ENCODE data around the gene NBEA. TPM values are rescaled to one million over a fixed set of nuclear protein-coding genes. Genes with fewer than 3 reads are reported as not detected.

NBEA gene
- total RNA-seq, 2 experiments from 2014 or later: 3.5 to 3.8 TPM

GRCh38 chr13:35210261-35210660 is 268.2 kb downstream of the NBEA start:
- POLR2A ChIA-PET: no interaction called here
- no peaks in the 10 kb centered on the region for H3K4me1 Mint-ChIP-seq (ENCODE audit: low read depth)
- no peaks in the 10 kb centered on the region for H3K9me3 Mint-ChIP-seq
- intact Hi-C loops (cut with DNase I, micrococcal nuclease): no loop called here
- Histone ChIP-seq H3K4me1 (ENCODE audit: insufficient read depth, low read length) (no peaks in the 10 kb centered on the region), H3K36me3 (ENCODE audit: insufficient read depth, low read length) (no peaks in the 10 kb centered on the region), H3K9me3 (ENCODE audit: control insufficient read depth in 1 of 2, insufficient read depth in 1 of 2, low read length in 2 of 2) (no peaks in the 10 kb centered on the region), H3K4me3 (ENCODE audit: low read length) (no peak overlapping the region), H3K27ac (ENCODE audit: low read depth in 1 of 2, low read length in 2 of 2) (no peak overlapping the region), H3K27me3 (ENCODE audit: control insufficient read depth in 1 of 2, insufficient read depth in 2 of 2, low read length in 2 of 2) (no peaks in the 10 kb centered on the region)
- no peaks in the 10 kb centered on the region for H3K27me3 Mint-ChIP-seq
- H3K36me3 Mint-ChIP-seq (ENCODE audit: low read depth): peaks cover 10% of the 10 kb centered on the region
- no peak overlapping the region for H3K27ac Mint-ChIP-seq
- no peak overlapping the region for H3K4me3 Mint-ChIP-seq
- DNase-seq: no peak
- ATAC-seq (ENCODE audit: poor library complexity): no peak
- CTCF ChIA-PET: no interaction called here
- TF ChIP-seq CTCF (IDR thresholded peaks at IDR 0.05): no peak

- H3K9me3 ChIP-seq (ENCODE audit: control insufficient read depth in 1 of 2, insufficient read depth in 1 of 2, low read length in 2 of 2): no peaks in the 10 kb centered on the region
- H3K4me3 ChIP-seq (ENCODE audit: low read length): no peak overlapping the region
- no peaks in the 10 kb centered on the region for H3K4me1 ChIP-seq (ENCODE audit: insufficient read depth, low read length)
- H3K27ac ChIP-seq (ENCODE audit: low read depth in 1 of 2, low read length in 2 of 2): no peak overlapping the region
- H3K27ac Mint-ChIP-seq: no peak overlapping the region
- ATAC-seq (ENCODE audit: poor library complexity): no peak
- H3K36me3 ChIP-seq (ENCODE audit: insufficient read depth, low read length): no peaks in the 10 kb centered on the region
- no peak for TF ChIP-seq CTCF (IDR thresholded peaks at IDR 0.05)
- H3K4me3 Mint-ChIP-seq: no peak overlapping the region
- POLR2A ChIA-PET: no interaction called here
- DNase-seq: no peak
- H3K36me3 Mint-ChIP-seq (ENCODE audit: low read depth): peaks cover 10% of the 10 kb centered on the region
- CTCF ChIA-PET: no interaction called here
- intact Hi-C loops (cut with DNase I, micrococcal nuclease): no loop called here
- no peaks in the 10 kb centered on the region for H3K4me1 Mint-ChIP-seq (ENCODE audit: low read depth)
- H3K9me3 Mint-ChIP-seq: no peaks in the 10 kb centered on the region
- H3K27me3 Mint-ChIP-seq: no peaks in the 10 kb centered on the region
- H3K27me3 ChIP-seq (ENCODE audit: control insufficient read depth in 1 of 2, insufficient read depth in 2 of 2, low read length in 2 of 2): no peaks in the 10 kb centered on the region
Measured at GRCh38 chr13:35211949-35212348, 269.9 kb downstream of the NBEA start.

- DNase-seq (no peak), ATAC-seq (ENCODE audit: poor library complexity) (no peak)
- TF ChIP-seq CTCF (IDR thresholded peaks at IDR 0.05): no peak
- Histone ChIP-seq H3K9me3 (ENCODE audit: control insufficient read depth in 1 of 2, insufficient read depth in 1 of 2, low read length in 2 of 2) (no peaks in the 10 kb centered on the region), H3K27ac (ENCODE audit: low read depth in 1 of 2, low read length in 2 of 2) (no peak overlapping the region), H3K27me3 (ENCODE audit: control insufficient read depth in 1 of 2, insufficient read depth in 2 of 2, low read length in 2 of 2) (no peaks in the 10 kb centered on the region), H3K36me3 (ENCODE audit: insufficient read depth, low read length) (no peaks in the 10 kb centered on the region), H3K4me3 (ENCODE audit: low read length) (no peak overlapping the region), H3K4me1 (ENCODE audit: insufficient read depth, low read length) (no peaks in the 10 kb centered on the region)
- intact Hi-C loops (cut with DNase I, micrococcal nuclease): no loop called here
- H3K27me3 Mint-ChIP-seq: no peaks in the 10 kb centered on the region
- H3K4me1 Mint-ChIP-seq (ENCODE audit: low read depth): no peaks in the 10 kb centered on the region
- peaks cover 10% of the 10 kb centered on the region for H3K36me3 Mint-ChIP-seq (ENCODE audit: low read depth)
- H3K9me3 Mint-ChIP-seq: no peaks in the 10 kb centered on the region
- no peak overlapping the region for H3K27ac Mint-ChIP-seq
- ChIA-PET CTCF (no interaction called here), POLR2A (no interaction called here)
- H3K4me3 Mint-ChIP-seq: no peak overlapping the region
Measured at GRCh38 chr13:35213911-35214310, 271.8 kb downstream of the NBEA start.

All from CD4-positive, alpha-beta T cell (primary cell).